ENCODE measurements around the gene MAP4K4. TPM values are rescaled to one million over a fixed set of nuclear protein-coding genes. Genes with fewer than 3 reads are reported as not detected.

Gene MAP4K4
- total RNA-seq, 1 experiment from 2014 or later = 162 TPM

- ChIA-PET CTCF (no interaction called here), POLR2A (no interaction called here)
- Mint-ChIP-seq H3K36me3 (ENCODE audit: insufficient read depth, unreplicated experiment) (peaks cover 29% of the 10 kb centered on the region), H3K27ac (ENCODE audit: low read depth, unreplicated experiment) (no peak overlapping the region), H3K27me3 (ENCODE audit: insufficient read depth, unreplicated experiment) (no peaks in the 10 kb centered on the region), H3K4me1 (ENCODE audit: insufficient read depth, unreplicated experiment) (peaks cover 37% of the 10 kb centered on the region), H3K4me3 (ENCODE audit: unreplicated experiment) (no peak overlapping the region), H3K9me3 (ENCODE audit: unreplicated experiment) (no peaks in the 10 kb centered on the region)
- BruUV-seq (replicated peaks) = no TSS peak
- no peak for TF ChIP-seq CTCF (IDR thresholded peaks at IDR 0.05; ENCODE audit: unreplicated experiment)
- DNase-seq (ENCODE audit: unreplicated experiment) = no peak
- intact Hi-C loops (cut with micrococcal nuclease) = no loop called here
These were observed 91.8 kb downstream of the MAP4K4 start for GRCh38 chr2:101788995-101789970.

DNA sequence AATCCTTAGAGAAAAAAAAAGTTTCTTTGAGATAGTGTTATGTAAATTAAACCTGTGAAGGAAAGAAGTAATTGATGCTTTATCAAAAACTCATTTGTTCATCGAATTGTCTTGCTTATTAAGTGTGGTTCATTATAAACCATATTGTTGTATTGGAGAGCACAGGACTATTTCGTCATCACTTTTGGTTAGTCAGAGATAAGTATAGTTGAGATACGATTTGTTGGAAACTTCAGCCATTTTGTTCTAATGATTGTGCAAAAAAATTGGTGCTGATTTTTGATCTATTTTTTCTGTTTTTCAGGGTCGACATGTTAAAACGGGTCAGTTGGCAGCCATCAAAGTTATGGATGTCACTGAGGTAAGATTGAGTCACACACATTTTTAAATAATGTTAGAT, 92.9 kb downstream of the MAP4K4 start:
- ChIA-PET POLR2A (no interaction called here), CTCF (no interaction called here)
- Mint-ChIP-seq H3K27ac (ENCODE audit: low read depth, unreplicated experiment) (no peak overlapping the region), H3K4me3 (ENCODE audit: unreplicated experiment) (no peak overlapping the region), H3K9me3 (ENCODE audit: unreplicated experiment) (no peaks in the 10 kb centered on the region), H3K27me3 (ENCODE audit: insufficient read depth, unreplicated experiment) (no peaks in the 10 kb centered on the region), H3K4me1 (ENCODE audit: insufficient read depth, unreplicated experiment) (peaks cover 38% of the 10 kb centered on the region), H3K36me3 (ENCODE audit: insufficient read depth, unreplicated experiment) (peaks cover 27% of the 10 kb centered on the region)
- no peak for TF ChIP-seq CTCF (IDR thresholded peaks at IDR 0.05; ENCODE audit: unreplicated experiment)
- DNase-seq (ENCODE audit: unreplicated experiment) = no peak
- no TSS peak for BruUV-seq (replicated peaks)
- intact Hi-C loops (cut with micrococcal nuclease) = no loop called here

DNA sequence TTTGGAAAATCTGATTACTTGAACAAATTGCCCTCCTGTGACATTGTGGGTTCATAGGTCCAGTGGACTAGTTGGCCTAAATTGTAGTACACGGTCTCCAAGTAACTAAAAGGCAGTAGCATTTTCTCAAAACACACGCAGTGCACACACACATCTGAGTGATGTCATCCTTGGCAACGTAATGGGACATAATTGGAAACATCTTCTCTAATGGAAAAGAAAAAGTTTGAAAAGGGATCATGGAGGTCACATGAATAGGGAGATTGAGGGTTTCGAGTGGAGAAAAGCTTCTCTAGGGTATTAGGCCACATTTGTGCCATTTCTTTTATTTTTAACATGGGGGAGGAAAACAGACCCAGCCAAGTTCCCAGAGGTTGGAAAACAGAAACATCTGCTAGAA, 93.3 kb downstream of the MAP4K4 start:
- peaks cover 39% of the 10 kb centered on the region for H3K4me1 Mint-ChIP-seq (ENCODE audit: insufficient read depth, unreplicated experiment)

More for the DNA sequence above, 93.3 kb downstream of the MAP4K4 start:
- no TSS peak for BruUV-seq (replicated peaks)
- no peaks in the 10 kb centered on the region for H3K9me3 Mint-ChIP-seq (ENCODE audit: unreplicated experiment)
- intact Hi-C loops (cut with micrococcal nuclease) = no loop called here
- no peak for DNase-seq (ENCODE audit: unreplicated experiment)
- TF ChIP-seq CTCF (IDR thresholded peaks at IDR 0.05; ENCODE audit: unreplicated experiment) = no peak
- H3K4me3 Mint-ChIP-seq (ENCODE audit: unreplicated experiment) = no peak overlapping the region
- H3K27me3 Mint-ChIP-seq (ENCODE audit: insufficient read depth, unreplicated experiment) = no peaks in the 10 kb centered on the region
- ChIA-PET CTCF (no interaction called here), POLR2A (no interaction called here)
- peaks cover 27% of the 10 kb centered on the region for H3K36me3 Mint-ChIP-seq (ENCODE audit: insufficient read depth, unreplicated experiment)
- H3K27ac Mint-ChIP-seq (ENCODE audit: low read depth, unreplicated experiment) = no peak overlapping the region

Measured in MCF 10A (cell line).